Lower lobe of right lung (tissue), 2 donors: ENCODE data around the gene DOCK8. TPM values are rescaled to one million over a fixed set of nuclear protein-coding genes. Genes with fewer than 3 reads are reported as not detected.

Experiments used
- ATAC-seq, 2 donors: fragments of 200-7000 bp; cut with Tn5 transposase; one replicate each; pipeline ENCODE4 v1.9.1; 2020 to 2022; ENCODE audit warnings: mild to moderate bottlenecking in 2 of 2, moderate library complexity in 2 of 2
- DNase-seq: peaks from one replicate; pipeline ENCODE4 v3.0.0-alpha.2; 2020
- H3K27ac ChIP-seq: fragments of 200-600 bp; one replicate; pipeline ENCODE4 v1.8.0; 2022
- H3K27me3 ChIP-seq: fragments of 200-600 bp; one replicate; pipeline ENCODE4 v1.8.0; 2022; ENCODE audit warnings: low read depth
- H3K36me3 ChIP-seq: fragments of 200-600 bp; one replicate; pipeline ENCODE4 v1.8.0; 2022; ENCODE audit warnings: mild to moderate bottlenecking
- H3K4me1 ChIP-seq: fragments of 200-600 bp; one replicate; pipeline ENCODE4 v1.8.0; 2022
- H3K4me3 ChIP-seq: fragments of 200-600 bp; one replicate; pipeline ENCODE4 v1.8.0; 2022; ENCODE audit warnings: mild to moderate bottlenecking
- H3K9me3 ChIP-seq: fragments of 200-600 bp; one replicate; pipeline ENCODE4 v1.8.0; 2022
- CTCF ChIP-seq: fragments of 200-600 bp; IDR thresholded peaks from one replicate; pipeline ENCODE4 v1.8.0; 2022; ENCODE audit warnings: antibody characterized with exemption, mild to moderate bottlenecking
- intact Hi-C: fragments of 100-400 bp; cut with DNase I; formaldehyde crosslinking; loops from one replicate; pipeline ENCODE4 v1.11.0; 2022
- total RNA-seq: library from RNA; stranded (reverse); fragmentation: NEBNext Ultra II Directional; extraction: Animal tissue kit (Norgen Biotek cat#: 25700); gene quantifications from one replicate; pipeline ENCODE4 v1.2.1, GENCODE V29; 2021
- donor health status: DM: no; HTN: yes; CAD: no; lungs with severe emphysema.

DOCK8 gene
- total RNA-seq, 1 donor from 2014 or later: 112 TPM

GRCh38 chr9:374736-375135 lies 160.1 kb downstream of the DOCK8 start:
- DNase-seq: no peak
- no peaks in the 10 kb centered on the region for H3K4me1 ChIP-seq
- H3K9me3 ChIP-seq: no peaks in the 10 kb centered on the region
- no peak overlapping the region for H3K27ac ChIP-seq
- TF ChIP-seq CTCF: no peak
- H3K27me3 ChIP-seq: no peaks in the 10 kb centered on the region
- no peak for ATAC-seq
- intact Hi-C loops: no loop called here
- H3K4me3 ChIP-seq: no peak overlapping the region
- peaks cover 76% of the 10 kb centered on the region for H3K36me3 ChIP-seq

GRCh38 chr9:376115-376514 lies 161.4 kb downstream of the DOCK8 start:
- peak; percentile 59 to 65 for ATAC-seq
- TF ChIP-seq CTCF: no peak
- peaks cover 69% of the 10 kb centered on the region for H3K36me3 ChIP-seq
- no peak overlapping the region for H3K4me3 ChIP-seq
- no peak overlapping the region for H3K27ac ChIP-seq
- H3K9me3 ChIP-seq: no peaks in the 10 kb centered on the region
- H3K4me1 ChIP-seq: no peaks in the 10 kb centered on the region
- H3K27me3 ChIP-seq: no peaks in the 10 kb centered on the region
- DNase-seq: no peak
- intact Hi-C loops: no loop called here

- no peaks in the 10 kb centered on the region for H3K9me3 ChIP-seq
- peaks cover 72% of the 10 kb centered on the region for H3K36me3 ChIP-seq
- no peak for ATAC-seq
- DNase-seq: no peak
- intact Hi-C loops: no loop called here
- H3K4me3 ChIP-seq: no peak overlapping the region
- TF ChIP-seq CTCF: no peak
- no peak overlapping the region for H3K27ac ChIP-seq
- no peaks in the 10 kb centered on the region for H3K27me3 ChIP-seq
- no peaks in the 10 kb centered on the region for H3K4me1 ChIP-seq
Measured at GRCh38 chr9:378263-378662, 163.6 kb downstream of the DOCK8 start.

GRCh38 chr9:382383-382782 lies 167.7 kb downstream of the DOCK8 start:
- Histone ChIP-seq H3K4me3 (no peak overlapping the region), H3K9me3 (no peaks in the 10 kb centered on the region), H3K4me1 (no peaks in the 10 kb centered on the region), H3K27ac (no peak overlapping the region), H3K36me3 (peaks cover 78% of the 10 kb centered on the region), H3K27me3 (no peaks in the 10 kb centered on the region)
- DNase-seq (no peak), ATAC-seq (no peak)
- intact Hi-C loops: no loop called here
- TF ChIP-seq CTCF: no peak

GRCh38 chr9:385818-386398 lies 171.2 kb downstream of the DOCK8 start:
- no peaks in the 10 kb centered on the region for H3K27me3 ChIP-seq
- H3K36me3 ChIP-seq: peaks cover 75% of the 10 kb centered on the region
- DNase-seq (no peak), ATAC-seq (peak; percentile 88 to 89)
- no peaks in the 10 kb centered on the region for H3K4me1 ChIP-seq
- peak; percentile 80 for TF ChIP-seq CTCF
- H3K4me3 ChIP-seq: no peak overlapping the region
- H3K9me3 ChIP-seq: no peaks in the 10 kb centered on the region
- no peak overlapping the region for H3K27ac ChIP-seq
- intact Hi-C loops: no loop called here

GRCh38 chr9:389159-389558 lies 174.5 kb downstream of the DOCK8 start:
- TF ChIP-seq CTCF: no peak
- Histone ChIP-seq H3K9me3 (no peaks in the 10 kb centered on the region), H3K4me1 (no peaks in the 10 kb centered on the region), H3K4me3 (no peak overlapping the region), H3K27me3 (no peaks in the 10 kb centered on the region), H3K27ac (no peak overlapping the region), H3K36me3 (peaks cover 60% of the 10 kb centered on the region)
- intact Hi-C loops: no loop called here
- DNase-seq (no peak), ATAC-seq (no peak)
